ELF-1 (cell line): ENCODE data around the gene ATF7IP2.
A peak's percentile ranks its signal among the peaks of the same experiment; 100 is the strongest.

Source experiments
- DNase-seq: peaks from one replicate; pipeline ENCODE4 v3.0.0-alpha.2; 2016; ENCODE audit warnings: low read depth, low spot score

The ATF7IP2 gene

DNA sequence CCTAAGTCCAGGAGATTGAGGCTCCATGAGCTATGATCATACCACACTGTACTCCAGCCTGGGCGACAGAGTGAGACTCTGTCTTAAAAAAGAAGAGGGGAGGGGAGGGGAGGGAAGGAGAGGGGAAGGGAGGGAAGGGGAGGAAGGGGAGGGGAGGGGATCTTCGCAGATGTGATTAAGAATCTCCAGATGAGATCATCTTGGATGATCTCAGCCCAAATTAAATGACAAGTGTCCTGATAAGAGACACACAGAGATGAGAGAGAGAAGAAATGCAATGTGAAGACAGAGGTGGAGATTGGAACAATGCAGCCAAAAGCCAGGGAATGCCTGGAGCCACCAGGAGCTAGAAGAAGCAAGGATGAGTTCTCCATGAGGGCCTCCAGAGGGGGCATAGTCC is 124.4 kb downstream of the ATF7IP2 start:
- DNase-seq: no peak

DNA sequence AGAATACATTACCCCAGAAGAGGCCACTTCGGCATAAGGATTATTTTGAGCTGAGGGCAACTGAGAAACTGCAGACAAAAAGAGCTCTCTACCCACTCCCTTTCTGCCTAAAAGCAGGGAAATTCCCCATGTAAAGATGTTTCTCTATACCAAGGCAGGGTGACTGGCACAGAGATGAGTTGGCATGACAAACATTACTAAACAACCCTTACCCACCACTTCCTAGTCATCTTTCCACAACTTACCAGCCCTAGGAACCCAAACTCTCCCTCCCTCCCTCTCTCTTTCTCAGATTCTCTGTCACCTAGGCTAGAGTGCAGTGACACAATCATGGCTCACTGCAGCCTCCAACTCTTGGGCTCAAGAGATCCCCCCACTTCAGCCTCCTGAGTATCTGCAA is 126.0 kb downstream of the ATF7IP2 start:
- no peak for DNase-seq

DNA sequence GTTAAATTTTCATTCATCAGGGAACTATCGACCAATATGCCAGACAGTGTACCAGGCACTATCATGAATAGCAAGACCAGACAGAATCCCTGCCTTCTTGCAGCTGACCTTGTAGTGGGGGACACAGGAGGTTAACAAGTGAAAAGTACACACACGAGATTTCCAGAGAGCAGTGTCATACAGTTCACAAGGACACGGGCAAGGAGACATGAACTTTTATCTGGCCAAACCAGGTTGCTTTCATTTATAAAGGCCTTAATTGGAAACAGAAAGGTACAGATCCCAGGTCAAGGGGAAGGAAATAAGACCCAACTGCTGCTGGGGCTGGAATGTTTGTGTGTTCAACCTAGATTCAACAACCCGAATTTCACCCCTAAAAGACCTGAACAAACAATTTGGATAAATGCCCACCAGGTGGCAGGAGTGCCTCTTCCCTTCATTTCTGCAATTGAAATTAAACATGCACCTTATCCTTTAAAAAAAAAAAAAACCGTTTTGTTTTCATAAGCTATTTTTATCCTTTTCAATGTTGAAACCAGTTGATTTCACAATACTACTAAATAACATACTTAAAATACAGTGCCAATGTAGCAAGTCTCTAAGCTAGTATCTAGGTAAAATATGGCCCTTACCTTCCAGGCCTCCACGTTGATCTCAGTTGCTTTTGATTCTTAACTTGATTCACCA is 128.7 kb downstream of the ATF7IP2 start:
- DNase-seq: peak; percentile 58

DNA sequence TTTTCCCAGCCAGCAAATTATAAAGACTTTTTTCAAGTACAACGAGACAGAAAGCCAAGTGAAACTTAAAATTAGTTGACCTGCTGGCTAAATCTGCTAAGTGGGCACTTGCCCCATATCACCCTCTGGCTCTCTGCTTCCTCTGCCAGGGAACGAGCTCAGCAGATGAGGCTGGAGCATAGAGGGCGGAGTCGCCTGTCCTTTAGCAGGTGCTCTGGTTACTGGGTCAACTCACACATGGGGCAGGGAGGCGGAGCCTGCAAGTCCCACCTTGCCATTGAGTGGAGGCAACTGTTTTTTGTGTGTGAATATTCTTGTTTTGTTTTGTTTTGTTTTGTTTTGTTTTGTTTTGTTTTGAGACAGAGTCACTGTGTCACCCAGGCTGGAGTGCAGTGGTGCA is 132.0 kb downstream of the ATF7IP2 start:
- DNase-seq: no peak

DNA sequence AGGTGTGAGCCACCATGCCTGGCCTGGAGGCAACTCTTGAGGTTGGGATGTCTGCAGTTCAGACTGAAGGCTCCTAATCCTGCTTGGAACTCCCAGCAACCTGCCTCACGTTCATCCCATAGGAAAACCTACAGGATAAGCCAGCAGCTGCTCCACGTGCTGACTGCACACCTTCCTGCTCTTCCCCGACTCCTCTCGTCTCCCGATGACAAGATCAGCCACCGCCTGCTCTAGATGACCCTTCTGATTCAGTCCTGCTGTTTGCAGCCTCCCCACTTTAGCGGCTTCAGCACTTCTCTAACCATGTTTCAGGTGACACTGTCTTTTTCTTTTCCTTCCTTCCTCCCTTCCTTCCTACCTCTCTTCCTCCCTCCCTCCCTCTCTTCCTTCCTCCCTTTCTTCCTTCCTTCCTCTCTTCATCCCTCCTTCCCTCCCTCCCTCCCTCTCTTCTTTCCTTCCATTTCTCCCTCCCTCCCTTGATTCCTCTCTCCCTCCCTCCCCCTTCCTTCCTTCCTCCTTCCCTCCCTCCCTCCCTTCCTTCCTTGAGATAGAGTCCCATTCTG is 132.7 kb downstream of the ATF7IP2 start:
- no peak for DNase-seq

DNA sequence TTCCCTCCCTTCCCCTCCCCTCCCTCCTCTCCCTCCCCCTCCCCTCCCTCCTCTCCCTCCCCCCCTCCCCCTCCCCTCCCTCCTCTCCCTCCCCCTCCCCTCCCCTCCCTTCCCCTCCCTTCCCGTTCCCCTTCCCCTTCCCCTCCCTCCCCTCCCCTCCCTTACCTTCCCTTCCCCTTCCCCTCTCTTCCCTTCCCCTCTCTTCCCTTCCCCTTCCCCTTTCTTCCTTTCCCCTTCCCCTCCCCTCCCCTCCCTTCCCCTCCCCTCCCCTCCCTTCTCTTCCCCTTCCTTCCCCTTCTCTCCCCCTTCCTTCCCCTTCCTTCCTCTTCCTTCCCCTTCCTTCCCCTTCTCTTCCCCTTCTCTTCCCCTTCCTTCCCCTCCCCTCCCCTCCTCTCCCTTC is 133.4 kb downstream of the ATF7IP2 start:
- DNase-seq: no peak

DNA sequence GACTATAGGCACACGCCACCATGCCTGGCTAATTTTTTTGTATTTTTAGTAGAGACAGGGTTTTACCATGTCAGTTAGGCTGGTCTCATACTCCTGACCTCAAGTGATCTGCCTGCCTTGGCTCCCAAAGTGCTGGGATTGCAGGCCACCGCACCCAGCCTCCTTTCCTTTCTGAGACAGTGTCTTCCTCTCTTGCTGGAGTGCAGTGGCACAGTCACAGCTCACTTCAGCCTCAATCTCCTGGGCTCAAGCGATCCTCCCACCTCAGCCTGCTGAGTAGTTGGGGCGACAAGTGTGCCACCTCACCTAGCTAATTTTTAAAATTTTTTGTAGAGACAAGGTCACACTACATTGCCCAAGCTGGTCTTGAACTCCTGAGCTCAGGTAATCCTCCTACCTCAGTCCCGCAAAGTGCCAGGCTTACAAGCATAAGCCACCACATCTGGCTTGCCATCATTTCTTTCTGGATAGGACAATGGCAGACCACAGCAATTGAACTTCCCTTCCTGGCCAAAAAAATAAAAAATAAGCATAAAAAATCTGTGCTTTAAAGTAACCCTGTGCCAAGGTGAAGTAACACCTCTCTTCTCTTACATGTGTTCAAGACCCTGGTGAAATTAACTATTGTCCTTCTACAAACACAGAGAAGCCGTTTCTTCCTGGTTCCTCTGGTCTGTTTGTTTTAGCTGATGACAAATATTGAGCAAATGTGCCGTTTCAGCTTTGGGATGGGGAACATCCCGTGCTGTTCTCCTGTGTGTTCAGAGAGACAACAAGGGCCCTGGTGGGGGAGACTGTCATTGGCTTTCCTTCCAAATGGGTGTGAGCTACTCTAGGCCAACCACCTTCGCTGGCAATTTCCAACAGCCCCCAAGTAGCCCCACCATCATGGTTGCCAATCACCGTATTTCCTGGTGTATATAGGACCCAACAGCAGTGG is 134.3 kb downstream of the ATF7IP2 start:
- DNase-seq: no peak

DNA sequence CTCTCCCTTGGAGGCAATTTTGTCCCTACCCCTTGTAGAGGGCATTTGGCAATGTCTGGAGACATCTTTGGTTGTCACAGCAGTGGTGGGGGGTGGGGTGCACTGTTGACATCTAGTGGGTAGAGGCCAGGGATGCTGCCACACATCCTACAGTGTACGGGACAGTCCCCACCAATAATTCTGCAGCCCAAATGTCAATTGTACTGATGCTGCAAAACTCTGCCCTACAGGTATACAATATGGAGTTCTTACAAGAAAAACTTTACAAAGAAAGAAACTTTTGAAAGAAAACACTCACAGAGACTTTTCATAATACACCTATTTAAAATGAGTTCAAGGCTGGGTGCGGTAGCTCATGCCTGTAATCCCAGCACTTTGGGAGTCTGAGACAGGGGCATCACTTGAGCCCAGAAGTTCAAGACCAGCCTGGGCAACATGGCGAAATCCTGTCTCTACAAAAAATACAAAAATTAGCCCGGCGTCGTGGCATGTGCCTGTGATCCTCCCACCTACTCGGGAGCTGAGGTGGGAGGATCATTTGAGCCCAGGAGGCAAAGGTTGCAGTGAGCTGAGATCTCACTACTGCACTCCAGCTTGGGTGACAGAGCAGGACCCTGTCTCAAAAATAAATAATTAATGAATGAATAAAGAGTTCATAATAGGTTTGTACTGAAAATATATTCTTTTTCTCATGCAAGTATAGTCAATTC is 135.2 kb downstream of the ATF7IP2 start:
- DNase-seq: no peak

DNA sequence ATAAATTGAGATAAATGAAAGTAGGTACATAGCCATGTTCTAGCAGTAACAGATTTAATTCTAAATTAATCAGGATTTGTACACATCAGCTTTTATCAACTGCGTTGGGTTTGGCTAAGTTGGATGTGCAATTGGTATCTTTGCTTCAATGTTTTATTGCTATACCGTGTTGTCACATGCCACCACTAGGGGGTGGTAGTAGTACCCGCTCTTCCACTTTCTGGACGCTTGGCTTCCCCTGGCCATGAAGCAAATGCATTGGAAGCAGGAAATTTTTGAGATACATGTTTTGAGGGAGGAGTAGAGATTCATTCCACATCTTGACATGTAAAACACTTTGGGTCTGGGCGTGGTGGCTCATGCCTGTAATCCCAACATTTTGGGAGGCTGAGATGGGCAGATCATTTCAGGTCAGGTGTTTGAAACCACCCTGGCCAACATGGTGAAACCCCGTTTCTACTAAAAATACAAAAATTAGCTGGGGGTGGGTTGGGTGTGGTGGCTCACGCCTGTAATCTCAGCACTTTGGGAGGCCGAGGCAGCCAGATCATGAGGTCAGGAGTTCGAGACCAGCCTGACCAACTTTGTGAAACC is 135.9 kb downstream of the ATF7IP2 start:
- peak; percentile 54 for DNase-seq

DNA sequence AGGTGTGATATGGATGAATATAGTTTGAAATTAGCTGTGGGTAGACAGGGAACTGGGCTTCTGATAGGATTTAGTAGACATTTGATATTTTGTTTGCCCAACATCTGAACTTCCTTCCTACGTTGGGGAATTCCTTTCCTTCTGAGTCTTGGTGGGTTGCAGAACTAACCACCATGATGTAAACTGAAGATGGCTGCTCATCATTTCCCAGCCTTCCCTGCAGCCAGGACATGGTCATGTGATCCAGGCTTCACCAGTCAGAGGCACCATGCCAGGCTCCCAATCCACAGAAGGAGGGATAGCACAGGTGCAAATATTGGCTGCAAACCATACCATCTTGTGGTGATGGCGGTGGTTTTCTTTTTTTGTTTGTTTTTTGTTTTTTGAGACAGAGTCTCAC is 137.1 kb downstream of the ATF7IP2 start:
- no peak for DNase-seq

DNA sequence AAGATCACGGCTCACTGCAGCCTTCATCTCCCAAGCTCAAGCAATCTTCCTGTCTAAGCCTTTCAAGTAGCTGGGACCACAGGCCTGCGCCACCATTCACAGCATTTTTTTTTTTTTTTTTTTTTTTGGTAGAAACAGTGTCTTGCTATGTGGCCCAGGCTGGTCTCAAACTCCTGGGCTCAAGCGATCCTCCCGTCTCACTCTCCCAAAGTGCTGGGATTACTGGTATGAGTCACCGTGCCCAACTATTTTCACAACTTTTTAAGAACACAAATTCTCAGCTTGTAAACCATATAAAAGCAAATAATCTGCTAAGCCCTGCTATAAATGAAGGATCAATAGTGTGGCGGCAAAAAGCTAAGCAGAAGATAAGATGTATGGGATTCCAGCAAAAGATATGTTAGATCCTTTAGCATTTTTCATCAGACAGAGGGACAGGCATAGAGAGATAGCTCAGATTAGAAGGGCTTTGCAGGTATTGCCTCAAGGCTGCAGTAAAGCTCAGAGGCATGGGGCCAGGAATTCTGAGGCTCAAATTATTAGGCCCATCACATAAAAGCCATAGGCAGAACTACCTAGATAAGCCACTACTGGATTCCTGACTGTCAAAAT is 139.5 kb downstream of the ATF7IP2 start:
- DNase-seq: peak; percentile 53

DNA sequence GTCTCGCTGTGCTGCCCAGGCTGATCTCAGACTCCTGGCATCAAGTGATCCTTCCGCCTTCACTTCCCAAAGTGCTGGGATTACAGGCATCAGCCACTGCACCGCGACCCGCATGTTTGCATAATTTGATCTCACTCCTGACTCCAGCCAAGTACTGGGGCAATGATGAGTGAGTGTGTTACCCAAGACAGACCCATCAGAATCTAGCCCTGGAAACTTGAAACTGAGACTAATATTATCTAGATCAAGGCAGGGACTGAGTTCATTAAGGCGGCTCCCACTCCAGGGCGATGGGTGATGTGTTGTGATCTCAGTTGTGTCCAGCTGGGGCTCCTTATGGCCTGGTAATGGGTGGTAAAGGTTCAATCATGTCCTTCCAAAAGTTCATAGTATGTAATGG is 141.1 kb downstream of the ATF7IP2 start:
- DNase-seq: no peak

DNA sequence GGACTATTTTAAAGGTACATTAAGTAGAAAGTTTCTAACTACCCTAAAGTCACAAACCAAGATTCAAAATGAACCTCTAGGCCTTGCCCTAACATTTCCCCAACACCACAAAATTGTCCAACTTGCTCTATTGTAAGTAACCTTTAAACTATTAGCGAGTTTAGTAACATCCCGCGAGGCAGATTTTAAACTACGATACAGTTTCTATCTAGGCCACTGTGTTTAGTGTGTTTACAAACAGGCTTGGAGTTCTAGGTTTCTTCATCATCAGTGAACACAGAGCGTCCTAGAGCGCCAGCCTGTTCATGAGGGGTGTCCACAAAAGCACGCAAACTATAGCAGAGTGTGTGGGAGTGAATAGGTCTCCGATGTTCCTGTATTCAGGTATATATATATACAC is 142.8 kb downstream of the ATF7IP2 start:
- no peak for DNase-seq

DNA sequence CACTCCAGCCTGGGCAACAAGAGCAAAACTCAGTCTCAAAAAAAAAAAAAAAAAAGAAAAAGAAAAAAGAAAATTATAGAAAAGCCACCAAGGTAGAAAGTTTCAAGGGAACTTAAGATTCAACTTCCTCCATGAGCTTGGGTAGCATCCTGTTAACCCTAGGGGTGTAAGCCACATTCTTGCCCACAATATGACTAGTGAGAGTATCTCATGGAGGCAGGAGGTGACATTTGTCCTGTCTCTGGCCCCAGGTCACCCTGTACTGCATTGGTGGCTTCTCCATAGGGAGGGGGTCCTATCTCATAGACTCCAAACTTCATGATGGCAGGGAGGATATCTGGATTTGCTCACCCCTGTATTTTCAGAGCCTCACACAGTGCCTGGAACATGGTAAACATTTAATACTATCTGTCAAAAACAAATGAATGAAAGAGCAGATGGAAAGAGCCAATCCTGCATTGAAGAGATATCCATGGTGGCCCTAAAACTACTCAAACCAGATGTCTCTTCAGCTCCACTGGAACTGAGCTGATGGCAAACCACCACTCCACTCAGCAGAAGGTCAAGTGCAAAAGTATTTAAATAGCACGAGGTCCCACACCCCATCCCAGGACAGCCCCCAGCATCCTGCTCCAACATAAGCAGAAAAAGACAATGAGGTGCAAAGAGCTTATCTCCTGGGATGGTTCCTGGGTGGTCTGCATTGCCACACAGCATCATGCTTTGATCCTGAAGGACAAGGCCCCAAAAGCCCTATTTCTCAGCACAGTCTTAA is 144.2 kb downstream of the ATF7IP2 start:
- DNase-seq: no peak

DNA sequence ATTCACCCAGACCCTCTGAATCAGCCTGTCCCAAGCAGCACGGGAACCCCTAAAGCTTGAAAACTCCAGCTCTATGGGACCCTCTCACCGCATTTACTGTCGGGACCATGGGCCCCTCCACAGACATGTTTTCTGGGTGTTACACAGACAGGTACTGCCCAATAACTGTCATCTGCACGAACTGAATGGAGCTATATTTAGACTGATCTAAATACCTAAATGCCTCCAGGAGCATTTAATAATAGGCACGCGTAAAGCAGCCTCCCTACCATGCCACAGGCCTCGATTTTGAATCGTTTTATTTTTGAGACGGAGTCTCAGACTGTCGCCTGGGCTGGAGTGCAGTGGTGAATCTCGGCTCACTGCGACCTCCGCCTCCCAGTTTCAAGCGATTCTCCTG is 144.8 kb downstream of the ATF7IP2 start:
- DNase-seq: no peak

DNA sequence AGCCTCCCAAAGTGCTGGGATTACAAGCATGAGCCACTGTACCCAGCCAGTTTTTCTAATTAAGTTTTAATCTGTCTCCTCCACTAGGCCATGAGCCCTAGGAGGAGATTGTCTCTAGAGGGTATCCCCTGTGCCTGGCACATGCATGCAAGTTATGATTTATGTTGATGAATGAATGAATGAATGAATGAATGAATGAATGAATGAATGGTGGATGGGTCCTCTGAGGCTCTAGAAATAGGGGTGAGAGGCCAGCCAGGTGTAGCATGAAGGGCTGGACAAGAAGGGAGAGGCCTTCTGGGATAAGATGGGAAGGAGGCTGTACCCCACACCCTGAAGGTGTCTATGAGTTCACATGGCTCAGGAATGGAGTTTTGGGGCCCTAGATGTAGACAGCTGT is 145.7 kb downstream of the ATF7IP2 start:
- no peak for DNase-seq
